ENCODE results near the gene CPS1. TPM values are rescaled to one million over a fixed set of nuclear protein-coding genes. Genes with fewer than 3 reads are reported as not detected.

Gene CPS1
- total and polyA plus RNA-seq, 10 donors = 0.30 to 8.1 (median 3.2) TPM

DNA sequence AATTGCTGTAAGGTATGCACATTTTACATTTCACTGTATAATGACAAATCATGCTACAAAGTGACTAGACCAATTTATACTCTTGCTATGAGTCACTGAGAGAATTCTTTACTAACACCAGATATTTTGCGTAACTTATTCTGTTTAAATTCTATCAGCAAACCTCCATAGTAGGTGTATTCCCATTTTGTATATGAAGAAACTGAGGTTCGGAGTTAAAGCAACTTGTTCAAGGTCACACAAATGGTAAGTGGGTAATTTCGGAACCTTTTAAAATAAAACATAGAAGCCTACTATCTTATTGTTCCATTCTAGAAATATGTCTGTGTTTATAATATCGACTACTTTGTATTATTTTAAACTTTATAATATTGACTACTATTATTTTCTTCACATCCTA is 15.9 kb upstream of the CPS1 start:
- Histone ChIP-seq H3K4me3 (no peak overlapping the region), H3K9me3 (no peaks in the 10 kb centered on the region), H3K36me3 (no peaks in the 10 kb centered on the region), H3K27ac (no peak overlapping the region), H3K27me3 (replicated peaks in 1 of 7) (no peaks in the 10 kb centered on the region), H3K4me1 (no peaks in the 10 kb centered on the region)
- intact Hi-C loops (cut with DNase I; ENCODE audit: low total_unique reads) = no loop called here
- no peak for DNase-seq
- TF ChIP-seq POLR2A (IDR thresholded peaks at IDR 0.05) = no peak
- TF ChIP-seq, protein P1, sequence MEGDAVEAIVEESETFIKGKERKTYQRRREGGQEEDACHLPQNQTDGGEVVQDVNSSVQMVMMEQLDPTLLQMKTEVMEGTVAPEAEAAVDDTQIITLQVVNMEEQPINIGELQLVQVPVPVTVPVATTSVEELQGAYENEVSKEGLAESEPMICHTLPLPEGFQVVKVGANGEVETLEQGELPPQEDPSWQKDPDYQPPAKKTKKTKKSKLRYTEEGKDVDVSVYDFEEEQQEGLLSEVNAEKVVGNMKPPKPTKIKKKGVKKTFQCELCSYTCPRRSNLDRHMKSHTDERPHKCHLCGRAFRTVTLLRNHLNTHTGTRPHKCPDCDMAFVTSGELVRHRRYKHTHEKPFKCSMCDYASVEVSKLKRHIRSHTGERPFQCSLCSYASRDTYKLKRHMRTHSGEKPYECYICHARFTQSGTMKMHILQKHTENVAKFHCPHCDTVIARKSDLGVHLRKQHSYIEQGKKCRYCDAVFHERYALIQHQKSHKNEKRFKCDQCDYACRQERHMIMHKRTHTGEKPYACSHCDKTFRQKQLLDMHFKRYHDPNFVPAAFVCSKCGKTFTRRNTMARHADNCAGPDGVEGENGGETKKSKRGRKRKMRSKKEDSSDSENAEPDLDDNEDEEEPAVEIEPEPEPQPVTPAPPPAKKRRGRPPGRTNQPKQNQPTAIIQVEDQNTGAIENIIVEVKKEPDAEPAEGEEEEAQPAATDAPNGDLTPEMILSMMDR (IDR thresholded peaks at IDR 0.05 in 8 of 11, conservative IDR thresholded peaks at IDR 0.05 in 3 of 11) = no peak
- TF ChIP-seq POLR2AphosphoS5 (IDR thresholded peaks at IDR 0.05) = no peak
- 90 to 95% (median 93%) methylated on average over 4 of the region's 4 CpGs for WGBS, 5 donors

DNA sequence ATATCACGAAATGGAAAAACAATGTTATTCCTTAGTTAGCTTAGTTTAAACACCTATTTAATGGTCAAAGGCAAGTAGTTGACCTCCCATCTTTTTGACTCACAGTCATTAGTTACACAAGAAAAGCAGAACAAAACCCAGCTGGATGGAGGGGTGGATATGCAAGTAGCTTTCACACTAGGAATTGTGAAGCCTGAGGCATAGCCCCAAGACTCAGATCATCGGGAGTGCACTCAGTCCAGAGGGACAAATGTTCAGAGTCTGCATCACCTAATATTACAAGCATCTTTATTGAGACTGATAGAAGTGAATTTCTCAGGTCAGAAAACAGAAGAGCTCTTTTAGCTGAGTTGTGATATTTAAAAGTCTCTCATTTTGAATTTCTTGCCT is 15.5 kb upstream of the CPS1 start:
- TF ChIP-seq POLR2AphosphoS5 (IDR thresholded peaks at IDR 0.05) (no peak), POLR2A (IDR thresholded peaks at IDR 0.05) (no peak)
- TF ChIP-seq, protein P1 (IDR thresholded peaks at IDR 0.05 in 8 of 11, conservative IDR thresholded peaks at IDR 0.05 in 3 of 11) = no peak
- H3K27me3 ChIP-seq (replicated peaks in 1 of 7) = no peaks in the 10 kb centered on the region
- DNase-seq = no peak
- no peaks in the 10 kb centered on the region for H3K36me3 ChIP-seq
- H3K9me3 ChIP-seq = no peaks in the 10 kb centered on the region
- H3K4me1 ChIP-seq = no peaks in the 10 kb centered on the region
- no peak overlapping the region for H3K27ac ChIP-seq
- 67 to 82% (median 78%) methylated on average over 2 of the region's 2 CpGs for WGBS, 5 donors
- H3K4me3 ChIP-seq = no peak overlapping the region
- intact Hi-C loops (cut with DNase I; ENCODE audit: low total_unique reads) = no loop called here

DNA sequence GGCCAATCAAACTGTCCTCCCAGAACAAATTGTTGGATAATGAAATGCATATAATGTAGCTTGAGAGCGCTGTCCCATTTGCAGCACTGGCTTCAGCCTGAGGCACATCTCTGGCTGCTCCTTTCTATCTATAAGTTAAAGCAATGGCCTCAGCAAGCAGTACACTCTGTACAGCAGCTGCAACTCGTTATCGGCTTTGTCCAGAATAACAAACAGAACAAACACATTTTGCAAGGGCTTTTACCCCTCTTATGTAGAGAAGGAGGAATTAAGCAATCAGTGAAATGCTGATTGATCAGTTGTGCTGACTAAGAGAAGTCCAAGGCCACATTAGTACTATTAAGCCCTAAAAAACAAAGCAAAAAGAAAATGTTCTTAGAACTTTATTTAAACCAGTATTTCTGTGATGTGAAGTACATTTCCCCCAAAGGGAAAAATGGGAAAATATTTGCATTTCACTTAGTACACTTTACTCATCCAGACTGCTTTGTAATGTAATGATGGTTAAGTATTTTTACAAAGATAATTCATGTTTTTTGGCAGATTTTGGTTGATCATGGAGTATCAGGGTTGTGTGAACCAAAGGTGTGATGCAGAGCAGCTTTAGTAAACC is 15.0 kb upstream of the CPS1 start:
- Histone ChIP-seq H3K27ac (no peak overlapping the region), H3K4me1 (no peaks in the 10 kb centered on the region), H3K36me3 (no peaks in the 10 kb centered on the region), H3K9me3 (no peaks in the 10 kb centered on the region), H3K27me3 (replicated peaks in 1 of 7) (no peaks in the 10 kb centered on the region), H3K4me3 (no peak overlapping the region)
- intact Hi-C loops (cut with DNase I; ENCODE audit: low total_unique reads) = no loop called here
- no peak for DNase-seq
- TF ChIP-seq, protein P1 (IDR thresholded peaks at IDR 0.05 in 8 of 11, conservative IDR thresholded peaks at IDR 0.05 in 3 of 11) = no peak
- WGBS, 5 donors = 66 to 80% (median 72%) methylated on average over 3 of the region's 3 CpGs

DNA sequence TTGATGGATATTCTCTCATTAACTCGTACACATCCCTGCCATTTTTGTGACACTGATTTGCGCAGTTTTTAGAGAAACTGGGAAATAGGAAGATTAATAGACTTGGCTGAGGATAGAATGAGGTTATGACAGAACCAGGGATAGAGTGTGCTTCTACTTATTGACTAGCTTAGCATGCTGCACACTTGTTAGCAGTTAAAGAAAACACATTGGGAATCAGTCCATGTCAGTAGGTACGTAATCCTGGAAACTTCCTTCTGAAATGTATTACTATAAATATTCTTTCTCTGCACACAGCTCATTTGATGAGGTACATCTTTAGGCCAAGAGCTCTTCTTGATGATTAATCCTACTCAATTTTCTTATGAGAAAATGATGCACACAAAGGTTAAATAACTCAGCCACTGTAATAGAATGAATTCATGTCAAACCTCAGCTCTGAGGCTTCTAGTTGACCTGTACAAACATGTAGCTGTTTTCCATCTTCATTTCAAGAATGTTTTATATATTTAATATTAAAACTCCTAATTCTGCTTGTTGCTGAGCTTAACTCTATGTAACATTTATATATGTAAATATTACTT is 12.3 kb upstream of the CPS1 start:
- no peaks in the 10 kb centered on the region for H3K27me3 ChIP-seq (replicated peaks in 1 of 7)
- intact Hi-C loops (cut with DNase I; ENCODE audit: low total_unique reads) = no loop called here
- H3K4me1 ChIP-seq = no peaks in the 10 kb centered on the region
- DNase-seq = no peak
- no peak overlapping the region for H3K4me3 ChIP-seq
- 80 to 91% (median 84%) methylated on average over 3 of the region's 3 CpGs for WGBS, 5 donors
- no peaks in the 10 kb centered on the region for H3K9me3 ChIP-seq
- no peak overlapping the region for H3K27ac ChIP-seq
- TF ChIP-seq, protein P1 (IDR thresholded peaks at IDR 0.05 in 8 of 11, conservative IDR thresholded peaks at IDR 0.05 in 3 of 11) = no peak
- TF ChIP-seq POLR2AphosphoS5 (IDR thresholded peaks at IDR 0.05) = no peak
- TF ChIP-seq POLR2A (IDR thresholded peaks at IDR 0.05) = no peak
- no peaks in the 10 kb centered on the region for H3K36me3 ChIP-seq
